HS-5 (cell line): ENCODE measurements around the gene C2orf74.
"Not testable (repeated sequence)": the region's sequence is repeated elsewhere in the genome, so short reads cannot be mapped to it uniquely, and the experiment has no call there.

Experiments
- DNase-seq: peaks from one replicate; pipeline ENCODE4 v3.0.0-alpha.2; 2012; ENCODE audit warnings: low read depth

C2orf74 gene

GRCh38 chr2:61161888-61162287 lies at the start of gene C2orf74:
Gene C2orf74, plus strand, starts transcription at chr2:61162188. Its CDS starts 327 bp downstream, at chr2:61162515.
- DNase-seq = no peak

- no peak for DNase-seq
These were observed 47.8 kb upstream of the C2orf74 start for GRCh38 chr2:61114147-61114546.

GRCh38 chr2:61116302-61116701 lies 45.7 kb upstream of the C2orf74 start:
- DNase-seq = no peak

GRCh38 chr2:61117534-61117933 lies 44.5 kb upstream of the C2orf74 start:
- DNase-seq = peak; percentile 44

- DNase-seq = no peak
These were observed 36.8 kb upstream of the C2orf74 start for GRCh38 chr2:61125123-61125710.

- no peak for DNase-seq
These were observed 36.2 kb upstream of the C2orf74 start for GRCh38 chr2:61125798-61126197.

GRCh38 chr2:61128122-61128521 lies 33.9 kb upstream of the C2orf74 start:
- DNase-seq = not testable (repeated sequence)

- no peak for DNase-seq
These were observed 27.8 kb upstream of the C2orf74 start for GRCh38 chr2:61134141-61134540.

- no peak for DNase-seq
These were observed 26.5 kb upstream of the C2orf74 start for GRCh38 chr2:61135510-61135909.

- no peak for DNase-seq
These were observed 23.1 kb upstream of the C2orf74 start for GRCh38 chr2:61138859-61139258.

GRCh38 chr2:61141151-61141550 lies 20.8 kb upstream of the C2orf74 start:
- no peak for DNase-seq

GRCh38 chr2:61144697-61145268 lies 17.2 kb upstream of the C2orf74 start:
- peak; percentile 95 for DNase-seq

GRCh38 chr2:61145990-61146389 lies 16.0 kb upstream of the C2orf74 start:
- no peak for DNase-seq

GRCh38 chr2:61148091-61148490 lies 13.9 kb upstream of the C2orf74 start:
- DNase-seq = not testable (repeated sequence)

- no peak for DNase-seq
These were observed 12.9 kb upstream of the C2orf74 start for GRCh38 chr2:61149074-61149473.

- no peak for DNase-seq
These were observed 10.6 kb upstream of the C2orf74 start for GRCh38 chr2:61151436-61151835.

GRCh38 chr2:61157371-61158003 lies 4.5 kb upstream of the C2orf74 start:
- no peak for DNase-seq

- no peak for DNase-seq
These were observed 3.5 kb upstream of the C2orf74 start for GRCh38 chr2:61158356-61158955.

GRCh38 chr2:61162721-61163120 lies 733 bp downstream of the C2orf74 start:
- no peak for DNase-seq

- DNase-seq = not testable (repeated sequence)
These were observed 3.1 kb downstream of the C2orf74 start for GRCh38 chr2:61165082-61165481.

GRCh38 chr2:61165946-61166345 lies 4.0 kb downstream of the C2orf74 start:
- no peak for DNase-seq

- DNase-seq = no peak
These were observed 5.6 kb downstream of the C2orf74 start for GRCh38 chr2:61167579-61167978.

- DNase-seq = no peak
These were observed 10.7 kb downstream of the C2orf74 start for GRCh38 chr2:61172671-61173070.
